SK-N-SH treated with all-trans-retinoic acid at 6 μM for 48 hours (cell line): Measurements from ENCODE around the gene BIN1.

Source experiments
- ARNTL ChIP-seq: fragments of 450-650 bp; formaldehyde crosslinking; IDR thresholded peaks from 2 replicates; pipeline ENCODE4 v1.5.0; 2020; ENCODE audit warnings: low read depth, mild to moderate bottlenecking, moderate library complexity, borderline replicate concordance
- BACH2 ChIP-seq: fragments of 250-450 bp; sonication (Bioruptor Pico); IDR thresholded peaks from 2 replicates; pipeline ENCODE4 v1.9.0; 2021; ENCODE audit warnings: mild to moderate bottlenecking, borderline replicate concordance
- CREB5 ChIP-seq: fragments of 250-450 bp; sonication (Bioruptor Pico); IDR thresholded peaks from 2 replicates; pipeline ENCODE4 v1.5.1; 2020; ENCODE audit warnings: low read depth, mild to moderate bottlenecking, moderate library complexity
- CSDC2 ChIP-seq: fragments of 250-450 bp; sonication (Bioruptor Pico); IDR thresholded peaks from 2 replicates; pipeline ENCODE4 v1.5.0; 2020; ENCODE audit warnings: mild to moderate bottlenecking, moderate library complexity
- ESRRG ChIP-seq: fragments of 250-450 bp; sonication (Bioruptor Pico); IDR thresholded peaks from 2 replicates; pipeline ENCODE4 v1.6.1; 2021; ENCODE audit warnings: mild to moderate bottlenecking
- GLIS3 ChIP-seq: fragments of 250-450 bp; sonication (Bioruptor Pico); IDR thresholded peaks from 2 replicates; pipeline ENCODE4 v1.5.0; 2020; ENCODE audit warnings: mild to moderate bottlenecking, moderate library complexity
- ISL1 ChIP-seq: fragments of 250-450 bp; sonication (Bioruptor Pico); IDR thresholded peaks from 2 replicates; pipeline ENCODE4 v2.1.2; 2022; ENCODE audit warnings: mild to moderate bottlenecking, moderate library complexity
- OSR1 ChIP-seq: fragments of 250-450 bp; sonication (Bioruptor Pico); IDR thresholded peaks from 2 replicates; pipeline ENCODE4 v1.8.0; 2022; ENCODE audit warnings: moderate library complexity, mild to moderate bottlenecking, inconsistent platforms
- PATZ1 ChIP-seq: fragments of 250-450 bp; sonication (Bioruptor Pico); IDR thresholded peaks from 2 replicates; pipeline ENCODE4 v1.8.0; 2020; ENCODE audit warnings: mild to moderate bottlenecking, moderate library complexity, borderline replicate concordance
- POU6F1 ChIP-seq: fragments of 250-450 bp; sonication (Bioruptor Pico); IDR thresholded peaks from 2 replicates; pipeline ENCODE4 v1.8.0; 2021; ENCODE audit warnings: low read depth, mild to moderate bottlenecking, moderate library complexity, borderline replicate concordance
- PPARA ChIP-seq: fragments of 250-450 bp; sonication (Bioruptor Pico); IDR thresholded peaks from 2 replicates; pipeline ENCODE4 v1.5.0; 2020; ENCODE audit warnings: mild to moderate bottlenecking, borderline replicate concordance
- RARB ChIP-seq: fragments of 250-450 bp; sonication (Bioruptor Pico); IDR thresholded peaks from 2 replicates; pipeline ENCODE4 v1.8.0; 2021; ENCODE audit warnings: mild to moderate bottlenecking, moderate library complexity
- ZFP30 ChIP-seq: fragments of 450-650 bp; formaldehyde crosslinking; IDR thresholded peaks from 2 replicates; pipeline ENCODE4 v1.5.0; 2022; ENCODE audit warnings: mild to moderate bottlenecking, moderate library complexity
- ZNF8 ChIP-seq: fragments of 450-650 bp; formaldehyde crosslinking; IDR thresholded peaks from 2 replicates; pipeline ENCODE4 v1.5.0; 2020; ENCODE audit warnings: mild to moderate bottlenecking, moderate library complexity

GRCh38 chr2:127001751-127002150, 105.2 kb downstream of the BIN1 start:
- TF ChIP-seq BACH2 = no peak
- TF ChIP-seq POU6F1 (CRISPR knock-in tag) = no peak
- no peak for TF ChIP-seq PATZ1 (CRISPR knock-in tag)
- TF ChIP-seq CSDC2 = no peak
- no peak for TF ChIP-seq ARNTL
- TF ChIP-seq OSR1 (CRISPR knock-in tag) = no peak
- TF ChIP-seq CREB5 (CRISPR knock-in tag) = no peak
- TF ChIP-seq ZNF8 (CRISPR knock-in tag) = no peak
- no peak for TF ChIP-seq RARB (CRISPR knock-in tag)
- TF ChIP-seq PPARA (CRISPR knock-in tag) = no peak
- no peak for TF ChIP-seq ESRRG (CRISPR knock-in tag)
- TF ChIP-seq ISL1 (CRISPR knock-in tag) = no peak
- TF ChIP-seq GLIS3 (CRISPR knock-in tag) = no peak
- TF ChIP-seq ZFP30 = no peak
